Mucosa of stomach (tissue), 1 donor: ENCODE data around the gene HPD.
"Not testable (repeated sequence)": the region's sequence is repeated elsewhere in the genome, so short reads cannot be mapped to it uniquely, and the experiment has no call there.

ENCODE experiments used
- H3K27me3 ChIP-seq: one replicate; pipeline ENCODE4 v1.7.0; 2013; ENCODE audit warnings: mild to moderate bottlenecking, low read length; ENCODE audit not compliant: control insufficient read depth, insufficient read depth
- H3K36me3 ChIP-seq: one replicate; pipeline ENCODE4 v1.7.0; 2013; ENCODE audit warnings: low read length; ENCODE audit not compliant: control insufficient read depth, insufficient read depth
- H3K4me1 ChIP-seq: one replicate; pipeline ENCODE4 v1.7.0; 2013; ENCODE audit warnings: mild to moderate bottlenecking, low read length; ENCODE audit not compliant: control insufficient read depth, insufficient read depth
- H3K4me3 ChIP-seq: one replicate; pipeline ENCODE4 v1.7.0; 2013; ENCODE audit warnings: low read length
- H3K9ac ChIP-seq: one replicate; pipeline ENCODE4 v1.7.0; 2013; ENCODE audit warnings: mild to moderate bottlenecking, low read length, moderate library complexity
- H3K9me3 ChIP-seq: one replicate; pipeline ENCODE4 v1.7.0; 2013; ENCODE audit warnings: mild to moderate bottlenecking, low read length, moderate library complexity; ENCODE audit not compliant: control insufficient read depth
- donor health status: Pancreatic carcinoma.

Gene HPD

GRCh38 chr12:121797937-121798786 is 60.5 kb downstream of the HPD start:
- H3K9me3 ChIP-seq, result no peaks in the 10 kb centered on the region
- peaks cover 7% of the 10 kb centered on the region for H3K36me3 ChIP-seq
- no peaks in the 10 kb centered on the region for H3K27me3 ChIP-seq
- peaks cover 62% of the 10 kb centered on the region for H3K4me1 ChIP-seq
- peak overlapping the region; percentile 34 for H3K4me3 ChIP-seq
- H3K9ac ChIP-seq, result peak overlapping the region; percentile 70

GRCh38 chr12:121796855-121797751 is 61.6 kb downstream of the HPD start:
- H3K9ac ChIP-seq, result peak overlapping the region; percentile 56
- peaks cover 71% of the 10 kb centered on the region for H3K4me1 ChIP-seq
- H3K9me3 ChIP-seq, result no peaks in the 10 kb centered on the region
- no peaks in the 10 kb centered on the region for H3K27me3 ChIP-seq
- H3K4me3 ChIP-seq, result peak overlapping the region; percentile 34
- peaks cover 7% of the 10 kb centered on the region for H3K36me3 ChIP-seq

- H3K4me1 ChIP-seq, result peaks cover 78% of the 10 kb centered on the region
- H3K9ac ChIP-seq, result peak overlapping the region; percentile 74
- H3K9me3 ChIP-seq, result no peaks in the 10 kb centered on the region
- no peaks in the 10 kb centered on the region for H3K27me3 ChIP-seq
- H3K4me3 ChIP-seq, result peak overlapping the region; percentile 39
- H3K36me3 ChIP-seq, result peaks cover 7% of the 10 kb centered on the region
Observed at GRCh38 chr12:121795034-121795968, 63.4 kb downstream of the HPD start.

- H3K4me1 ChIP-seq, result peaks cover 82% of the 10 kb centered on the region
- peak overlapping the region; percentile 39 for H3K4me3 ChIP-seq
- no peaks in the 10 kb centered on the region for H3K9me3 ChIP-seq
- H3K9ac ChIP-seq, result peak overlapping the region; percentile 74
- no peaks in the 10 kb centered on the region for H3K27me3 ChIP-seq
- H3K36me3 ChIP-seq, result peaks cover 7% of the 10 kb centered on the region
Observed at GRCh38 chr12:121794534-121795033, 64.1 kb downstream of the HPD start.

- peaks cover 7% of the 10 kb centered on the region for H3K36me3 ChIP-seq
- H3K9me3 ChIP-seq, result no peaks in the 10 kb centered on the region
- peak overlapping the region; percentile 81 for H3K9ac ChIP-seq
- peak overlapping the region; percentile 23 for H3K4me3 ChIP-seq
- H3K4me1 ChIP-seq, result peaks cover 82% of the 10 kb centered on the region
- H3K27me3 ChIP-seq, result no peaks in the 10 kb centered on the region
Observed at GRCh38 chr12:121793838-121794533, 64.7 kb downstream of the HPD start.

- Histone ChIP-seq H3K4me3 (peak within 1 kb of the TSS; percentile 39), H3K27me3 (no peaks in the 10 kb centered on the region), H3K9ac (peak within 1 kb of the TSS; percentile 81)
Observed at GRCh38 chr12:121793440-121793837, 65.2 kb downstream of the HPD start, which contains the start of gene RHOF. TSS of gene RHOF (minus strand) at chr12:121793688. CDS start at chr12:121793633, 55 bp downstream.

GRCh38 chr12:121792607-121793439 is 65.8 kb downstream of the HPD start:
- peak overlapping the region; percentile 81 for H3K9ac ChIP-seq
- H3K36me3 ChIP-seq, result peaks cover 7% of the 10 kb centered on the region
- peak overlapping the region; percentile 23 for H3K4me3 ChIP-seq
- H3K9me3 ChIP-seq, result no peaks in the 10 kb centered on the region
- H3K4me1 ChIP-seq, result peaks cover 82% of the 10 kb centered on the region
- H3K27me3 ChIP-seq, result no peaks in the 10 kb centered on the region

More at GRCh38 chr12:121793440-121793837, 65.2 kb downstream of the HPD start, which contains the start of gene RHOF:
- peaks cover 82% of the 10 kb centered on the region for H3K4me1 ChIP-seq
- H3K36me3 ChIP-seq, result peaks cover 7% of the 10 kb centered on the region
- no peaks in the 10 kb centered on the region for H3K9me3 ChIP-seq

- Histone ChIP-seq H3K9me3 (no peaks in the 10 kb centered on the region), H3K9ac (peak overlapping the region; percentile 81), H3K4me3 (peak overlapping the region; percentile 23), H3K27me3 (no peaks in the 10 kb centered on the region), H3K36me3 (peaks cover 7% of the 10 kb centered on the region), H3K4me1 (peaks cover 79% of the 10 kb centered on the region)
Observed at GRCh38 chr12:121791671-121792551, 66.7 kb downstream of the HPD start.

- H3K9ac ChIP-seq, H3K9me3 ChIP-seq, H3K27me3 ChIP-seq, H3K36me3 ChIP-seq, H3K4me3 ChIP-seq: not testable (repeated sequence)
- peaks cover 76% of the 10 kb centered on the region for H3K4me1 ChIP-seq
Observed at GRCh38 chr12:121790785-121791184, 67.9 kb downstream of the HPD start.
